ENCODE data around the gene SMURF1.

GRCh38 chr7:99102809-99103690 is 40.9 kb downstream of the SMURF1 start:
- TF ChIP-seq CTCF (conservative IDR thresholded peaks at IDR 0.05; ENCODE audit: low read depth, low read length) = no peak
- TF ChIP-seq POLR2A (IDR thresholded peaks at IDR 0.05; ENCODE audit: low read depth, low read length) = no peak
- TF ChIP-seq RAD21 (IDR thresholded peaks at IDR 0.05; ENCODE audit: low read length) = no peak
- TF ChIP-seq, protein P1, sequence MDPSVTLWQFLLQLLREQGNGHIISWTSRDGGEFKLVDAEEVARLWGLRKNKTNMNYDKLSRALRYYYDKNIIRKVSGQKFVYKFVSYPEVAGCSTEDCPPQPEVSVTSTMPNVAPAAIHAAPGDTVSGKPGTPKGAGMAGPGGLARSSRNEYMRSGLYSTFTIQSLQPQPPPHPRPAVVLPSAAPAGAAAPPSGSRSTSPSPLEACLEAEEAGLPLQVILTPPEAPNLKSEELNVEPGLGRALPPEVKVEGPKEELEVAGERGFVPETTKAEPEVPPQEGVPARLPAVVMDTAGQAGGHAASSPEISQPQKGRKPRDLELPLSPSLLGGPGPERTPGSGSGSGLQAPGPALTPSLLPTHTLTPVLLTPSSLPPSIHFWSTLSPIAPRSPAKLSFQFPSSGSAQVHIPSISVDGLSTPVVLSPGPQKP (IDR thresholded peaks at IDR 0.05; ENCODE audit: borderline replicate concordance, low read depth, low read length) = no peak
- peak; percentile 67 for TF ChIP-seq FOS (IDR thresholded peaks at IDR 0.05; ENCODE audit: low read depth, low read length)
- no peak for TF ChIP-seq RFX5 (IDR thresholded peaks at IDR 0.05; ENCODE audit: low read depth, low read length)
- no peak for TF ChIP-seq MXI1 (IDR thresholded peaks at IDR 0.05; ENCODE audit: borderline replicate concordance, low read depth, low read length)
- peak; percentile 30 for TF ChIP-seq MAFK (IDR thresholded peaks at IDR 0.05; ENCODE audit: low read depth, low read length)
- no peak for TF ChIP-seq SMC3 (IDR thresholded peaks at IDR 0.05; ENCODE audit: low read depth, low read length)
- TF ChIP-seq USF2 (IDR thresholded peaks at IDR 0.05; ENCODE audit: low read depth, low read length) = no peak
- TF ChIP-seq CEBPB (IDR thresholded peaks at IDR 0.05; ENCODE audit: low read depth, low read length) = no peak
- no peak for TF ChIP-seq RCOR1 (IDR thresholded peaks at IDR 0.05; ENCODE audit: insufficient replicate concordance, low read length)
- peak; percentile 66 for TF ChIP-seq NFE2L2 (IDR thresholded peaks at IDR 0.05; ENCODE audit: low read depth, low read length)
